CD1c-positive myeloid dendritic cell (primary cell): ENCODE measurements around the gene PRDX5.

Experiments
- DNase-seq: peaks from one replicate; pipeline ENCODE4 v3.0.0-alpha.2; 2016; ENCODE audit errors: extremely low spot score

Gene PRDX5

DNA sequence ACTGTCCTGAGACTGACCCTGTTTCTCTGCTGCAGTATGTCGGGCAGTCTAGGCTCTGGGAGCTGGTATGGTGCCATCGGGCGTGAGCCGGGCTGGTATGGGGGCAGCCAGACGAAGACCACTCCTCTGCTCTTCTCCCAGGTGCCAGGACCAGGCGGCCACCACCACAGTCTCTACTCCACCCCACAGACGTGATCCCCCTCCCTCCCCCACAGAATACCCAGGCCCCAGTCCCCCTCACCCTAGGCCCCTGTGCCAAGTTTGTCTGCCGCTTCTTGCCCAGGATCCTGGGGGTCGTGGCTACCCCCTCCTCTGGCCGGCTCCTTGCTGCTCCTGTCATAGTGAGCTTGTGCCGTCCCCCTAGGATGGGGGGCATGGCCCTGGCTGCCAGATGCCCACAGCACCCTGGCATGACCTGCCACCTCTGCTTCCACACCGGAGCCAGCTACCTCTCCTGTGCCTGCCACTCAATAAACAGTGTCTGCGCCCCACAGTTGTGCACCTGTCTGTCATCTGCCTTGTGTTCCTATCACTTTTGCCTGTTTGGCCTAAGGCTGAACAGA is 28.8 kb upstream of the PRDX5 start:
- no peak for DNase-seq

DNA sequence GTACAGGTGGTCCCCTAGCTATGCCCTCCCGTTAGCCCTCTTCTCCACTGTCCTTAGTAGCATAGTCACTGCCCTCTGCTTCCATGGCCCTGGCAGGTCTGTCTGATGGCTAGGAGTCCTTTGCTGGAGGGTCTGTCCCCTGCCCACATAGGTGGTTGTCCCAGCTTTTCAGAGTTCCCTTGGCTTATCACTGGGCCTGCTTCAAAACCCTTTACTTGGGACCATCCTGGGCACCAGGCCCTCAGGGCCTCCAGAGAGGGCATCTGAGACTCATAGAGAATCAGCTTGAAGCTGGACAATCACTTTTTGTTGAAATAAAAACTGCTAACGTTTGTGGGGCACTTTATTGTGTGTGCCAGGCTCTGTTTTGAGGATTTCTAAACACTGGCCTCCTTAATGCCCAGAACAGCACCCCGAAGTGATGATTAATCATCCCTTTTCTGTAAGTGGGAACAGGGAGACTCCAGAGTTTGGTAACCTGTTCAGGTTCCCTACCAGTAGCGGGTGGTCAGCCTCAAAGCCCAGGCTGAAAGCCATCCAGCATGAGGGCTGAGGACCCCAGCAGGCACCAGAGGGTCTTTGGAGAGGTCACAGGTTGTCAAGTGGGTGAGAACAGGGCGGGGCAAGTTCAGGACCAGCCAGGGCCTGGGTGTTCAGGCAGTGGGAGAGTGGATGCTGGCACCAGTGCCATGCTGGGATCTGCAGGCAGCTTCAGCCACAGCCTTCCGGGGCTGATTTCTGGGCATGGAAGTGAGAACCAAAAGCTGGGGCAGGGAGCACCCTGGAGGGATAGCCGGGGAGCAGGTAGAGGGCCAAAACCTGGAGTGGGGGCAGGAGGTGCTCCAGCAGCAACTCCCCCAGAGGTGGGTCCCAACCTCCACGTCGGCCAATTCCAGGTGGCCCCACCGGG is 27.3 kb upstream of the PRDX5 start:
- no peak for DNase-seq

DNA sequence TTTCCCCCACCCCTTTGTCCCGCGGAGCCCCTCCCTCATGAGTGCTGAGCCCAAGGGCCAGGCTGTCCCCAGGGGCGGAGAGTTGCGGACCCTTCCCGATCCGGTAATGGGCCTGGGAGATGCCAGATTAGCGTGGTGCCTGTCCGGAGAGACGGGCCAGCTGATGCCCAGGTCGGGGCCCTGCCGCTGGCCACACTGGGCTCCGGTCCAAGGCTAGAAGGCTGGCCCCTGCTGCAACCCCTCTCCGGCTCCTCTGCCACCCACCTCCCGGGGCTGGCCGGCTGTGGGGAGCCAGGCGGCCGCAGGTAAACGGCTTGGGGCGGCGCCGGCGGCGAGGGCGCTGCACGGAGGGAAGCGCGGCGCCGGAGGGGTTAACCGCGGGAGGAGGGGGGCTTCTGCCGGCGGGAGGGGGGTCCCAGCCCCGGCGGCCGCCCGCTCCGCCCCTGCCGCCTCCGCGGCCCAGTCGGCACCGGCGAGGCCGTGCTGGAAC is 26.6 kb upstream of the PRDX5 start, which contains the start of gene KCNK4:
TSS of gene KCNK4 (plus strand) at position 41 of the 490 bp plus-strand sequence. CDS start 1,717 bp downstream, outside the sequence.
- DNase-seq: no peak

DNA sequence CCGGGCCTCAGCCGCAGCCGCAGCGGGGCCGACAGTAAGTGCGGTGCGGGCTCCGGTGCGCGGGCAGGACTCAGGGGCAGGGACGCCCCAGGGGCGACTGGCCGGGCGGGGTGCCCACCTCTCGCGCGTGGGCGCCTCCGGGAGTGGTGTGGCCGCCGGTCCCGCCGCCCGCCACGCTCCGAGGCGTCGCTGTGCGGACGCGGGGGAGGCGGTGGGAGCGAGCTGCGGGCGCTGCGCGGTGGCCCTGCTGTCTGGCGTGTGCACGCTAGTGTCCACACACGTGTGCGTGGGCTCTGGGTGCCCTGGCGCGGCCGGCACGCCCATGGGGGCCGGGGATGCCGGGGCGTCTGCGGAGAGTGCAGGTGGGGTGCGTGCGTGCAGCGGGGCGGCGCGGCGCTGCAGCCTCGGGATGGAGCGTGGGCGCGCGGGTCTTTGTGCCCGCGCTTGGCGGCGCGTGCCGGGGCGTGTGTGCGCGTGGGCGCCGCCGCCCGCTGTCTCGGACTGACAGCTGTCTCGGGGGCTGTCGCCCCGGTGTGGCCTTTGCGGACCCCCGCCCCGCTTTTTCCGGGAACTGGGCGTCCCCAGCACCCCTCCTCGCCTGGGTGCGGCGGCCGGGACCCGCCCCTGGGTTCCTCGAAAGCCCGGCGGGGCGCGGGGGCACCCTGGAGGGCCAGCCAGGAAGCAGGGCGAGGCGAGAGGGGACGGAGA is 26.0 kb upstream of the PRDX5 start:
- DNase-seq: peak; percentile 46

DNA sequence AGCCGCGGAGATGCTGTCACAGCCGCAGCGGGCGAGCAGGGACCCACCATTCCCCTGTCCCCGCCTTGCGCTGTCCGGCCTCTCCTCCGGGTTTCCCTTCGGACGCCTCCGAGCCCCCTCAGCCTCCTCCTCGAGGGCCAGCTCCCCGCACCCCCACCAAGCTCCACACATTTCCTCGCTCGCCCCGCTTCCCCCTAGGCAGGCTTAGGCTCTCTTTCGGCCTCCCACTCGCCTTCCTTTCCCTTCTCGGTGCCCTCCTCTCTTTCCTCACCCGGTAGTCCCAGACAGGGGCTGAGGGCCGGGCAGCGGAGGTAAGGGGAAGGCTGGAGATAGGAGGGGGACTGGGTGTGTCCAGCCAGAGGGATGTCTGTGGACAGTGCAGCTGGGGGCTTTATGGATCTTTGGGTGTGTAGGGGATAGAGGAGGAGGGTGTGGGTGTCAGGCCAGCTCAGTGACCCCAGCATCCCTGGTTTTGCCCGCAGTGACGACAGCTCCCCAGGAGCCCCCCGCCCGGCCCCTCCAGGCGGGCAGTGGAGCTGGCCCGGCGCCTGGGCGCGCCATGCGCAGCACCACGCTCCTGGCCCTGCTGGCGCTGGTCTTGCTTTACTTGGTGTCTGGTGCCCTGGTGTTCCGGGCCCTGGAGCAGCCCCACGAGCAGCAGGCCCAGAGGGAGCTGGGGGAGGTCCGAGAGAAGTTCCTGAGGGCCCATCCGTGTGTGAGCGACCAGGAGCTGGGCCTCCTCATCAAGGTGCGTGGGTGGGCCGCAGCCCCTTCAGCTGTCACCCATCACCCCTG is 25.3 kb upstream of the PRDX5 start:
- peak; percentile 40 for DNase-seq

DNA sequence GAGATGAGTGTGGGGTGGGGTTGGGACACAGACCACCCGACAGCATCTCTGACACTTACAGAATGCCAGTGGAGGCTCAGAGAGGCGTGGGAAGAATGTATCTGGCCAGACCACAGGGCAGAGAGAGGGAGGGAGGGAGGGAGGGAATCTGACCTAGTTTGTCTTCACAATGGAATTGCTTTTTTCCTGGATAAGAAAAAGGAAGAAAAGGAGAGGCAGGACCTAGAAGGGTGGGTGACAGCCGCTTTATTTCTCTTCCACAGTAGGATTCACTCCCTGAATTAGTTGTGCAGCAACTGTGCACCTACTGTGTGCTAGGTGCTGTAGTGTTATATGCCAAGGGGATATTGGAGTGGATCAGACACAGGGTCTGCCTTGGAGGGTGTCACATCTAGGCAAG is 23.1 kb upstream of the PRDX5 start:
- DNase-seq: no peak

DNA sequence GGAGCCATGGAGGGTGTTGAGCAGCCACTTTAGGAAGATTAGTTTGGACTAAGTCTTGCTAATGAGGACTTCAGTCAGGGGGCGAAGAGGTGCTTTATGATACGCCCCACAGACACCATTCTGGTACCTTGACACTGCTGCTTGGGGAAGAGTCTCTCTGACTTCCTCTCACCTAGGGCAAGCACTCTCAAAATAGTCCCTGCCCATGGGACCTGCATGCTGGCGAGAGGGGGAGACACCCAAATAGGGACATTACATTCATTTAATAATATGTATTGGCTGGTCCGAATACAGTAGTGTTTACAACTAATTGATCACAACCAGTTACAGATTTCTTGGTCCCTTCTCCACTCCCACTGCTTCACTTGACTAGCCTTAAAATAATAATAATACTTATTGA is 22.2 kb upstream of the PRDX5 start:
- no peak for DNase-seq

DNA sequence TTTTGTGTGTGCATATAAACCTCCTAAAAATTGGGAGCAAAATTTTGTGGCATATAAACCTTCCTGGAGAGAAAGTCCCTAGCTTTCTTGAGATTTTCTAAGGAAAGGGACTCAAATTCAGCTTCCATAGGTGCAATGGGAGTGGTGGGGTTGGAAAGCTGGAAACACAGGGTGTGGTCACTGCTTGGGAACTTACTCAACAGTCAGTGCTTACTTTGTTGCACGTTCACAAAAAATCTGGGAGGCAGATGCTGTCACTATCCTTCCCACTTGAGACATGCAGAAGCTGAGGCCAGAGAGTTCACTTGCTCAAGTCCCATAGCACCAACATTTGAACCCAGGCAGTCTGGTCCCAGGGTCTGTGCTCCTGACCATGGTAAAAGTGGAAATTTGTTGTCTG is 21.7 kb upstream of the PRDX5 start:
- no peak for DNase-seq

DNA sequence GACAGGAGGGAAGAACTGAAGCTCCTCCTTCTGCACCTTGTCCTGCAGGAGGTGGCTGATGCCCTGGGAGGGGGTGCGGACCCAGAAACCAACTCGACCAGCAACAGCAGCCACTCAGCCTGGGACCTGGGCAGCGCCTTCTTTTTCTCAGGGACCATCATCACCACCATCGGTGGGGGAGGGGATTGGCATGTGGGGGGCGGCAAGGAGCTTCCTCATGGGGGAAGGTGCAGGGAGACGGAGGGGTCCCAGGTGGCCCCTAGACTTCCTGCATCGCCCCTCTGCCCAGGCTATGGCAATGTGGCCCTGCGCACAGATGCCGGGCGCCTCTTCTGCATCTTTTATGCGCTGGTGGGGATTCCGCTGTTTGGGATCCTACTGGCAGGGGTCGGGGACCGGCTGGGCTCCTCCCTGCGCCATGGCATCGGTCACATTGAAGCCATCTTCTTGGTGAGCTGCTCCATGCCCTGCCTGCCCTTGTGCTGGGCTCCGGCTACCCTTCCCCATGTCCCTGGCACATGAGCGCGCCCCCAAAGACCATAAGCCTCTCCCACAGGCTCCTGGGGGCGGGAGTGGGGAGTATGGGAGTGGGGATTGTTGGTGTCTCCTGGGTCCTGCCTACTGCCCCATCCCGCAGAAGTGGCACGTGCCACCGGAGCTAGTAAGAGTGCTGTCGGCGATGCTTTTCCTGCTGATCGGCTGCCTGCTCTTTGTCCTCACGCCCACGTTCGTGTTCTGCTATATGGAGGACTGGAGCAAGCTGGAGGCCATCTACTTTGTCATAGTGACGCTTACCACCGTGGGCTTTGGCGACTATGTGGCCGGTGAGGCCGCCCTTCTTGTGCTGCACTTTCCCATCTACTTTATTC is 20.9 kb upstream of the PRDX5 start:
- peak; percentile 38 for DNase-seq

DNA sequence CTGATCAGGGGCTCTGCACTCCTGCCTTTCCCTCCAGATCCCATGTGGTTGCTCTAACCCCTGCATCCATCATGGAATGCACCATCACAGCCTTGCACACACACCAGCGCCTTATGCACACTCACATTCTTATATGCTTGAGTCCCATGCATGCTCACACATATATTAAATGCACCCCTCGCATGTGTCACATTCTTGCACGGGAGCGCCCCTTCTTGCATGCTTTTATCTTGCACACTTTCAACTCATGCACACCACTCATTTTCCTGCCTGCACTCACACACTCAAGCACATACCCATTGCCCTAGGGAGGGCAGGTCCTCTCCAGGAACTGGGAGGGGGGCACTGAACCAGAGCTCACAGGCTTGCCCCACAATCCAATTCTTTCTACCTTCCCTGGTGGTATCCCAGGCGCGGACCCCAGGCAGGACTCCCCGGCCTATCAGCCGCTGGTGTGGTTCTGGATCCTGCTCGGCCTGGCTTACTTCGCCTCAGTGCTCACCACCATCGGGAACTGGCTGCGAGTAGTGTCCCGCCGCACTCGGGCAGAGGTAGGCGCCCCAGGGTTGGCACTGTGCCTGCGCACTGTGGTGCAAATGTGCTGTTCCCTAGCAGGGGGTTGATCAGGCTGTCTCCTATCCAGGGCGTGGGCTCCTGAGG is 20.1 kb upstream of the PRDX5 start:
- no peak for DNase-seq

DNA sequence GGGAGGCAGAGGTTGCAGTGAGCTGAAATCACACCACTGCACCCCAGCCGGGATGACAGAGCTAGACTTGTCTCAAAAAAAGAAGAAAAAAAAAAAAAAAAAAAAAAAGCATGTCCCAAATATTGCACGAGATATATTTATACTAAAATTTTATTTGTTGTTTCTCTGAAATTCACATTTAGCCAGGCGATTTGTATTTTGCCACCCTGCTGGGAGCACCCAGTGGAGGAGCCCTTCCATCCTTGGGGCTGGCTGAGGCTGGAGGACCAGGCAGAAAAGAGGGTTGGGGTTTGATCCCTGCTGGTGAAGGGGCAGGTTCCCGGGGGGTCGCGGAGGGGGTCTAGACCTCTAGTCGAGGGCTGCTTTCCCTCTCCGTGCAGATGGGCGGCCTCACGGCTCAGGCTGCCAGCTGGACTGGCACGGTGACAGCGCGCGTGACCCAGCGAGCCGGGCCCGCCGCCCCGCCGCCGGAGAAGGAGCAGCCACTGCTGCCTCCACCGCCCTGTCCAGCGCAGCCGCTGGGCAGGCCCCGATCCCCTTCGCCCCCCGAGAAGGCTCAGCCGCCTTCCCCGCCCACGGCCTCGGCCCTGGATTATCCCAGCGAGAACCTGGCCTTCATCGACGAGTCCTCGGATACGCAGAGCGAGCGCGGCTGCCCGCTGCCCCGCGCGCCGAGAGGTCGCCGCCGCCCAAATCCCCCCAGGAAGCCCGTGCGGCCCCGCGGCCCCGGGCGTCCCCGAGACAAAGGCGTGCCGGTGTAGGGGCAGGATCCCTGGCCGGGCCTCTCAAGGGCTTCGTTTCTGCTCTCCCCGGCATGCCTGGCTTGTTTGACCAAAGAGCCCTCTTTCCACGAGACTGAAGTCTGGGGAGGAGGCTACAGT is 18.7 kb upstream of the PRDX5 start:
- peak; percentile 41 for DNase-seq

DNA sequence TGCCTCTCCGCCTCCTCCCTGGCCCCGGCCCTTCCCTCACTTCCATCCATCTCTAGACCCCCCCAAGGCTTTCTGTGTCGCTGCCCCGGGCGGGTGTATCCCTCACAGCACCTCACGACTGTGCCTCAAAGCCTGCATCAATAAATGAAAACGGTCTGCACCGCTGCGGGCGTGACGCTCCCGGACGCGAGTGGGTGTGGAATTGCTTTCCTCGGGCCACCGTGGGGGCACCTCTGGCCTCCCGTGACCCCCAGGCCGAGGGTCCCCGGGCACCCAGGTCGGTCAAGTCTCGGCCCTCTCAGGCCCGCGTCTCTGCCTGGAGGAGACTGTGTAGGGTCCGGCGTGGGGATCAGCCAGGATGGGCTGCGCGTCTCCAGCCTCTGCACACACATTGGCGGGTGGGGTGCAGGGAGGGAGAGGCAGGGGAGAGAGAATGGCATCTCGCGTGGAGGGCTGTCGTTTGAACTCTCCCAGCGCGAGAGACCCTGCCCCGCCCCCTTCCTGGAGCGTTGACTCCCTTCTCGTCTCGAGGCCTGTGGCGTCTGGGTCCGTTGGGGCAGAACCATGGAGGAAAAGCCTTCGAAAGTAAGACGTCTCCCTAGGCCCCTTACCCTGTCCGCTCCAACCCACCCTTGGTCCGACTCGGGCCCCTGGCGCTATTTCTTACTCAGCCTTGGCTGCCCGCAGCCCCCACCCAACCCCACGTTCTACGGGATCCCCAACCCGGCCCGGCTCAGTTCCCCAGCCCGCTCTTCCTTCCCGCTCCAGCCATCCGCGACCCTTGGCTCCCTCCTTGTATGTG is 17.9 kb upstream of the PRDX5 start, which contains the start of gene CATSPERZ:
TSS of gene CATSPERZ (plus strand) at position 512 of the 802 bp plus-strand sequence. CDS start at position 565, 53 bp downstream.
- no peak for DNase-seq

DNA sequence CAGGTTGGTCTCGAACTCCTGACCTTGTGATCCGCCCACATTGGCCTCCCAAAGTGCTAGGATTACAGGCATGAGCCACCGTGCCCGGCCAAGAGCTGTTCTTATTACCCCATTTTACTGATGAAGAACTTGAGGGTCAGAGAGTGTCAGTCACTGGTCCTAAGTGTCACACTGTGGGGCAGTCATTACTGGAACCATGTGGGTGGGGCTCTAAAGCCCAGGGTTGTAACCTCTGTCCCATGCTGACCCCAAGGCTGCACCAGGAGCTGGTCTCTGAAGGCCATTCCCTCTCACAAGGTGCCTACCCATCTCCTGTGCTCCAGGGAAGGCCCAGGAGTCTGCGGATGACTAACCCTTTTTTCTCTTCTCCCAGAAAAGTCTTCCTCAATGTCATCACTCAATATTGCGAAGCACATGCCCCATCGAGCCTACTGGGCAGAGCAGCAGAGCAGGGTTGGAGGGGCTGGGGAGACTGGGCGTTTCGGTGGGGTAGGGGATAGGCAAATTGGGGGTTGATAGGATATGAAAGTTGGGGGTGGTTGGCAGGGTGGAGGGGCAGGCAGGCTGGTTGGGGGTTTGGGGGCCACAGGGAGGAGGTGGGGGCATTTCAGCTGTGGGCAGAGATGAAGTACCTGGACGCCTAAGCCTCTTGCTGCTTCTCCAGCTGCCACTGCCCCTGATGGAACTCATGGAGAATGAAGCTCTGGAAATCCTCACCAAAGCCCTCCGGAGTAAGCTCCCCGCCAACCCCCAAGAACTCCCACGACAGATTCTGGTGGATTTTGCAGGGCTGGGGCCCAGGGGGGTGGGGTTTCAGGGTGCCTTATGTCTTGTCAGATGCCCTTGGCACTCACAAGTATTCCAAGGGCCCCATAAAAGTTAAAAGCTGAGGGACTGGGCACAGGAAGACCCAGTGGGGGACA is 14.6 kb upstream of the PRDX5 start:
- DNase-seq: no peak

DNA sequence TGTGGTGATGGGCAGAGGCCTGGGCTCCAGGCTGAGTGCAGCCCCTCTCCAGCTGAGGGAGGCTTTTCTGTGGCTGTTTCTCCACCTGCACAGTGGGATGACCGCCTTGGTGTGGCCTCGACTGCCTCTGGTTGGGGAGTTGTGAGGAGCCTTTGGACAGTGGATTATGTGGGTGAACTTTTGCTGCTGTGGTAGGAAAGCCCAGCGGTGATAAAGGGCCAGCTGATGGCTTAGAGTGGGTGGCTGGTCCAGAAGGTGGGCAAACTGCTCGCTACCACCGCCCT is 13.9 kb upstream of the PRDX5 start:
- DNase-seq: no peak

DNA sequence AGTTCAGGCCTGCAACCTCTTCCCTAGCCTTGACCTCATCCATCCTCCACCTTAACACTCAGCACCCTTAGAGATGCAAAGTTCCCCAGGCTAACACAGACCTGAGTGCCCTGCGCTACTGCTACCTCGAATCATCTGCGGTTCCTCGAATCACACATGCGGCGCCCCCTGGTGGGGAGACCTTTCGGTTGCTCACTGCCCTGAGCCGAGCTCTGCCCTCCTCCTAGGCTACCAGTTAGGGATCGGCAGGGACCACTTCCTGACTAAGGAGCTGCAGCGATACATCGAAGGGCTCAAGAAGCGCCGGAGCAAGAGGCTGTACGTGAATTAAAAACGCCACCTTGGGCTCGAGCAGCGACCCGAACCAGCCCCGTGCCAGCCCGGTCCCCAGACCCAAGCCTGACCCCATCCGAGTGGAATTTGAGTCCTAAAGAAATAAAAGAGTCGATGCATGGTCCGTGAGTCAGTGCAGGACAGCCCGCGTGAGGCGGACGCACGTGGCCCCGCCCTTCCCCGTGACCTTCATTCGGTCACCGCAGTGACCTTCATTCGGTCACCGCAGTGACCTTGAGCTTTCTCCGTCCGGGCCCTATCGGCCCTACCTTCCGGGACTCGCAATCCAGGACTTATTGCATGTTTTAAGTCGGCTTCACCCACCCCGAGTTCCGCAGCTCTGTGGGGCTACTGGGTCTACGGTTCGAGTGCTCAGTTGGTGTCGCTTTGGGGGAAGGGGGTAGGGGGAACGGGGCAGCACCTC is 13.4 kb upstream of the PRDX5 start:
- peak; percentile 96 for DNase-seq

DNA sequence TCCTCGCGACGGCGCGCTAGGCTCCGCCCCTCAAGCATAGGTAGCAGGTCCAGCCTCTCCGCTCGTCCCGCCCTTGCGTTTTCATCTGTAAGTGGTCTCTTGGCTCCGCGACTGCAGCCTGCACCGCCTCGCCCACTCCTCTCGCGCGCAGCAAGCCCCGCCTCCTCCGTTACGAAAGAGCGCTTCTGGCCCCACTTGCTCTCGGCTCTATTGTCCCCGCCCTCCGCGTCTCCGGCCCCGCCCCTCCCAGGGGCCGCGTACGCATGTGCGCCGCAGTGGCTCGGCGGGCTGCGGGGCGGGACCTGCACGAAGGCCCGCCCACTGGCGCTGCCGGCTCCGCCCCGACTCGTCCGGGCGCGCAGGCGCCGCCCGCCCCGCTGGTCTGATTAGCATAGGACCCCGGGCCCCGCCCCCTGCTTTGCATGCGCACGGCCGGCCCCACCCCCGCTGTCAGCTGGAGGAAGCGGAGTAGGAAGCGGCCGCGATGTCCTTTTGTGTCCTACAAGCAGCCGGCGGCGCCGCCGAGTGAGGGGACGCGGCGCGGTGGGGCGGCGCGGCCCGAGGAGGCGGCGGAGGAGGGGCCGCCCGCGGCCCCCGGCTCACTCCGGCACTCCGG is 12.7 kb upstream of the PRDX5 start, which contains the start of gene ESRRA:
TSS of gene ESRRA (plus strand) at position 450 of the 616 bp plus-strand sequence. CDS start 1,656 bp downstream, outside the sequence.
- peak; percentile 100 for DNase-seq
